ENCODE measurements around the gene IST1.

DNA sequence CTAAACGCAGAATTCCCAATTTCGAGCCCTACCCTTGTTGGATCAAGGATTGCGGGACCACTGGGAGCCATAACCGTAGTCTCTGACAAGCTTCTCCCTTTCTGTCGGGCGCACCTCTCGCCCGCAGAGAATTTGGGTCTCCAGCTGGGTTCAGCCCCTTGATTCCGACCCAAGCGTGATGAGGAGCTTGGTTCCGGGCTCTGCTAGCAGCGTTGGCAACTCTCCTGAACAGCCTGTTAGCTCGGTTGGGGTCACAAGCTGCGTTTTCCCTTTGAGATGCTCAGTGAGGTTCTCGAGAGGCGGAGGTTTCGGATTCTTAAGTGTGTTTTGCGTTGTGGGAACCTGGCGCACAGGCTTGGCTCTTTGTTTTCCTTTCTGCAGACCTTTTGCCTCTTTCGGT is 48.9 kb upstream of the IST1 start:
- TF ChIP-seq ZFP3 (CRISPR knock-in tag; IDR thresholded peaks at IDR 0.05) (no peak), TCF4 (CRISPR knock-in tag; IDR thresholded peaks at IDR 0.05; ENCODE audit: borderline replicate concordance) (no peak), RARB (CRISPR knock-in tag; IDR thresholded peaks at IDR 0.05) (no peak), OSR1 (CRISPR knock-in tag; IDR thresholded peaks at IDR 0.05) (no peak), ISL1 (CRISPR knock-in tag; IDR thresholded peaks at IDR 0.05) (no peak), BACH2 (CRISPR knock-in tag; IDR thresholded peaks at IDR 0.05; ENCODE audit: borderline replicate concordance) (no peak), ZNF565 (CRISPR knock-in tag; conservative IDR thresholded peaks at IDR 0.05; ENCODE audit: low read depth) (no peak), SNAI2 (CRISPR knock-in tag; IDR thresholded peaks at IDR 0.05) (no peak), CSDC2 (CRISPR knock-in tag; IDR thresholded peaks at IDR 0.05) (no peak), TOX (CRISPR knock-in tag; IDR thresholded peaks at IDR 0.05; ENCODE audit: borderline replicate concordance) (no peak), ZFP30 (CRISPR knock-in tag; IDR thresholded peaks at IDR 0.05) (no peak)
- TF ChIP-seq, protein P1, sequence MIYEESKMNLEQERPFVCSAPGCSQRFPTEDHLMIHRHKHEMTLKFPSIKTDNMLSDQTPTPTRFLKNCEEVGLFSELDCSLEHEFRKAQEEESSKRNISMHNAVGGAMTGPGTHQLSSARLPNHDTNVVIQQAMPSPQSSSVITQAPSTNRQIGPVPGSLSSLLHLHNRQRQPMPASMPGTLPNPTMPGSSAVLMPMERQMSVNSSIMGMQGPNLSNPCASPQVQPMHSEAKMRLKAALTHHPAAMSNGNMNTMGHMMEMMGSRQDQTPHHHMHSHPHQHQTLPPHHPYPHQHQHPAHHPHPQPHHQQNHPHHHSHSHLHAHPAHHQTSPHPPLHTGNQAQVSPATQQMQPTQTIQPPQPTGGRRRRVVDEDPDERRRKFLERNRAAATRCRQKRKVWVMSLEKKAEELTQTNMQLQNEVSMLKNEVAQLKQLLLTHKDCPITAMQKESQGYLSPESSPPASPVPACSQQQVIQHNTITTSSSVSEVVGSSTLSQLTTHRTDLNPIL (CRISPR knock-in tag; IDR thresholded peaks at IDR 0.05; ENCODE audit: low read depth), result no peak
- TF ChIP-seq, protein P2, sequence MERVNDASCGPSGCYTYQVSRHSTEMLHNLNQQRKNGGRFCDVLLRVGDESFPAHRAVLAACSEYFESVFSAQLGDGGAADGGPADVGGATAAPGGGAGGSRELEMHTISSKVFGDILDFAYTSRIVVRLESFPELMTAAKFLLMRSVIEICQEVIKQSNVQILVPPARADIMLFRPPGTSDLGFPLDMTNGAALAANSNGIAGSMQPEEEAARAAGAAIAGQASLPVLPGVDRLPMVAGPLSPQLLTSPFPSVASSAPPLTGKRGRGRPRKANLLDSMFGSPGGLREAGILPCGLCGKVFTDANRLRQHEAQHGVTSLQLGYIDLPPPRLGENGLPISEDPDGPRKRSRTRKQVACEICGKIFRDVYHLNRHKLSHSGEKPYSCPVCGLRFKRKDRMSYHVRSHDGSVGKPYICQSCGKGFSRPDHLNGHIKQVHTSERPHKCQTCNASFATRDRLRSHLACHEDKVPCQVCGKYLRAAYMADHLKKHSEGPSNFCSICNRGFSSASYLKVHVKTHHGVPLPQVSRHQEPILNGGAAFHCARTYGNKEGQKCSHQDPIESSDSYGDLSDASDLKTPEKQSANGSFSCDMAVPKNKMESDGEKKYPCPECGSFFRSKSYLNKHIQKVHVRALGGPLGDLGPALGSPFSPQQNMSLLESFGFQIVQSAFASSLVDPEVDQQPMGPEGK (CRISPR knock-in tag; IDR thresholded peaks at IDR 0.05; ENCODE audit: borderline replicate concordance), result no peak
- TF ChIP-seq, protein P3, sequence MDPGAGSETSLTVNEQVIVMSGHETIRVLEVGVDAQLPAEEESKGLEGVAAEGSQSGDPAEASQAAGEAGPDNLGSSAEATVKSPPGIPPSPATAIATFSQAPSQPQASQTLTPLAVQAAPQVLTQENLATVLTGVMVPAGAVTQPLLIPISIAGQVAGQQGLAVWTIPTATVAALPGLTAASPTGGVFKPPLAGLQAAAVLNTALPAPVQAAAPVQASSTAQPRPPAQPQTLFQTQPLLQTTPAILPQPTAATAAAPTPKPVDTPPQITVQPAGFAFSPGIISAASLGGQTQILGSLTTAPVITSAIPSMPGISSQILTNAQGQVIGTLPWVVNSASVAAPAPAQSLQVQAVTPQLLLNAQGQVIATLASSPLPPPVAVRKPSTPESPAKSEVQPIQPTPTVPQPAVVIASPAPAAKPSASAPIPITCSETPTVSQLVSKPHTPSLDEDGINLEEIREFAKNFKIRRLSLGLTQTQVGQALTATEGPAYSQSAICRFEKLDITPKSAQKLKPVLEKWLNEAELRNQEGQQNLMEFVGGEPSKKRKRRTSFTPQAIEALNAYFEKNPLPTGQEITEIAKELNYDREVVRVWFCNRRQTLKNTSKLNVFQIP (CRISPR knock-in tag; IDR thresholded peaks at IDR 0.05; ENCODE audit: borderline replicate concordance, low read depth), result no peak
